GM18505 (cell line): ENCODE measurements around the gene CXCL14.

Source experiments
- ATAC-seq: cut with Tn5 transposase; IDR thresholded peaks from one replicate; pipeline ENCODE4 v1.9.1; 2021; ENCODE audit not compliant: unreplicated experiment
- POLR2A ChIP-seq: IDR thresholded peaks from 4 replicates; pipeline ENCODE4 v1.6.1; 2011; ENCODE audit warnings: borderline replicate concordance; ENCODE audit not compliant: insufficient read depth, insufficient read length; ENCODE audit errors: extremely low read depth

The CXCL14 gene

GRCh38 chr5:135551593-135552447 lies 27.0 kb downstream of the CXCL14 start:
- ATAC-seq = no peak
- TF ChIP-seq POLR2A = no peak

GRCh38 chr5:135549413-135549812 lies 29.4 kb downstream of the CXCL14 start:
- no peak for ATAC-seq
- no peak for TF ChIP-seq POLR2A

GRCh38 chr5:135547590-135548254 lies 31.1 kb downstream of the CXCL14 start:
- no peak for ATAC-seq
- no peak for TF ChIP-seq POLR2A

- no peak for TF ChIP-seq POLR2A
- no peak for ATAC-seq
Observed at GRCh38 chr5:135546912-135547311, 31.9 kb downstream of the CXCL14 start.

- no peak for ATAC-seq
- no peak for TF ChIP-seq POLR2A
Observed at GRCh38 chr5:135546101-135546500, 32.7 kb downstream of the CXCL14 start.

- no peak for TF ChIP-seq POLR2A
- ATAC-seq = no peak
Observed at GRCh38 chr5:135545099-135545498, 33.7 kb downstream of the CXCL14 start.

- no peak for TF ChIP-seq POLR2A
- no peak for ATAC-seq
Observed at GRCh38 chr5:135543485-135544304, 35.1 kb downstream of the CXCL14 start.

- no peak for TF ChIP-seq POLR2A
- no peak for ATAC-seq
Observed at GRCh38 chr5:135543001-135543484, 35.7 kb downstream of the CXCL14 start.

GRCh38 chr5:135541807-135542502 lies 36.8 kb downstream of the CXCL14 start:
- ATAC-seq = no peak
- no peak for TF ChIP-seq POLR2A

- no peak for TF ChIP-seq POLR2A
Observed at GRCh38 chr5:135539430-135540005, 39.3 kb downstream of the CXCL14 start.

GRCh38 chr5:135538261-135538660 lies 40.5 kb downstream of the CXCL14 start:
- no peak for TF ChIP-seq POLR2A
- no peak for ATAC-seq

More at GRCh38 chr5:135539430-135540005, 39.3 kb downstream of the CXCL14 start:
- no peak for ATAC-seq

GRCh38 chr5:135537745-135538144 lies 41.0 kb downstream of the CXCL14 start:
- no peak for ATAC-seq
- TF ChIP-seq POLR2A = no peak
